Glomerular endothelial cell (primary cell): ENCODE measurements around the gene CDC6. TPM values are rescaled to one million over a fixed set of nuclear protein-coding genes. Genes with fewer than 3 reads are reported as not detected.
"Not testable (repeated sequence)": the region's sequence is repeated elsewhere in the genome, so short reads cannot be mapped to it uniquely, and the experiment has no call there.

Experiments
- DNase-seq: peaks from one replicate; pipeline ENCODE4 v3.0.0-alpha.2; 2011; ENCODE audit warnings: low read depth, low spot score; ENCODE audit errors: extremely low read depth
- total RNA-seq: library from RNA; depleted of rRNA; stranded (reverse); fragments of >200 nt; gene quantifications from 2 replicates; pipeline ENCODE4 v1.2.3, GENCODE V29; 2015

CDC6 gene
- total RNA-seq, 1 donor from 2014 or later: 12.1 TPM

DNA sequence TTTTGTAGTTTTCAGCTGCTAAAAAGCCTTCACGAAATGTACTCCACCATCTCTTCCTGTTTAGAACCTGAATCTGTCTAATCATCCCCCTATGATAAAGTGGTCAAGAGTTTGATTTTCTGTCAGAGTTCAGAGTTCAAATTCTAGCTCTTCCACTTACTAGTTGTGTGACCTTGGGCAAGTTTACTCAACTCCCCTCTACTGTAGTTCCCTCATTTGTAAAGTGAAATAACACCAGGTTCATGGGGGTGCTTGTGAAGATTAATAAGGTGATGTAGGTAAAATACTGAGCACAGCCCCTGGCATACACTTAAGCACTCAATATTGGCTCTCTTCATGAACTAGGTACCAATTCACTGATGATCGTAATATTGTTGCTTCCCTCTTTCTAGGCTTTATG is 1.2 kb upstream of the CDC6 start:
- no peak for DNase-seq

DNA sequence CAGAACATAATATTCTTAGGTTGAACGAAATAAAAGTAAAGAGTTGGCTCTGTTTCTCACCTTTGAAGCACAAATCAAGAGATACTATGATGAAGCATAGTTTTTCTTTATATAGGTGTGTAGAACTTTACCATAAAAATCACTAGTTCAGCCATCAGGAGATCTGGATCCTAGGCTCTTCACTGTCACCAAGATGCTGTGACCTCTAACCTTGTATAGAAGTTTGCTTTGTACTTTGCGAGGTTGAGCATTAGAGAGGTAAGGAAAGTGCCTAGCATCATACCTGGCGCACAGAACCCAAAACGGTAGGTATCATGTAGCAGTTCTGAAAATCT is 553 bp upstream of the CDC6 start:
- DNase-seq: no peak

GRCh38 chr17:40290629-40291280 is 3.1 kb downstream of the CDC6 start:
- DNase-seq: no peak

DNA sequence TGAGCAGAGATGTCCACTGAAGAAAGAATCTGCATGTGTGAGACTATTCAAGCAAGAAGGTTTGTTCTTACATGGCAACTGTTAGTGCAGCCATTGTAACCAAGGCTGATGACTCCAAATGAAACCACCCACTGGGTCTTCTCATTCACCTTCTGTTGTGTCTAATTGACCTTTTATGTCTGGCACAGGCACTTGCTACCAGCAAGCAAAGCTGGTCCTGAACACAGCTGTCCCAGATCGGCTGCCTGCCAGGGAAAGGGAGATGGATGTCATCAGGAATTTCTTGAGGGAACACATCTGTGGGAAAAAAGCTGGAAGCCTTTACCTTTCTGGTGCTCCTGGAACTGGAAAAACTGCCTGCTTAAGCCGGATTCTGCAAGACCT is 3.6 kb downstream of the CDC6 start:
- no peak for DNase-seq

GRCh38 chr17:40293363-40293762 is 5.7 kb downstream of the CDC6 start:
- DNase-seq: no peak

DNA sequence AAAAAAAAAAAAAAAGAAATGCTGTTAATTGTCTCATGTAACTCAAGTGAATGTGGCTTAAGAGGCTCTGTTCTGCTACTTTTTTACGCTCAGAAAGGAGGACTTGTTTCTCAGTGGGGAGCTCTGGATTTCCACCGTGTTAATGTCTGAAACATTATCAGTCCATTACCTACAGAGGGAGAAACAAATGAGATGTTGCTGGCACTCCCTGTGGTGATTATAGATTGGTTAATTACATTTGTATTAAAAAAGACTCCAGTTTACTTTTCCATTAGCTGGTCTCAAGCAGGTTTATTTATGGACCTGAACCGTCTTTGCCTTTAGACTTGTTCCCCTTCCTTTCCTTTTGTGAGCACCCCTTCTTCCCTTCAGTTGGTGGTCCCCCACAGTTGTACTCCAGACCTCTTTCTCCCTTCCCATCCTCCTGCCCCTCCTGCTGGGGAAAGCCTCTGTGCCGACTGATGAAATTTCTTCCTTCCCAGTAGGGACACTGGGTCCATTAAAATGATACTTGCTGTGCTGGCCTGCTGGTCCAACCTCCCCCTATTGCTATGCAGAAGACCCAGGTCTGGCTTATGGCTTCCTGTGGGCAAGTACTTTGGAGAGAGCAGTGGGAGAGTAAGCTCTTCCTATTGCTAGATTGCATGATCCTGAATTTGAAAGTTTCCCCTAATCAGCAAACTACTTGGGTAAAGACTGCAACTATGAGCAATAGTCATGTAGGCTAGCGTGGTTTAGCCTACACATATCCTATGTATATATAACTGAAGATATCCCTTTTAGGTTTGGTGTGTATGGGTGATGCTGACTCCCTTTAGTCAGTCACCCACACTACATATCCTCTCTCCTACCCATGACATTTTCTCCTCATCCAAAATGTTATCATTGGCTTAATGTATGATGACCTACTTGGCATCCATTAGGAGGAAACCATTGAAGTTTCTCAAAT is 8.1 kb downstream of the CDC6 start:
- DNase-seq: no peak

DNA sequence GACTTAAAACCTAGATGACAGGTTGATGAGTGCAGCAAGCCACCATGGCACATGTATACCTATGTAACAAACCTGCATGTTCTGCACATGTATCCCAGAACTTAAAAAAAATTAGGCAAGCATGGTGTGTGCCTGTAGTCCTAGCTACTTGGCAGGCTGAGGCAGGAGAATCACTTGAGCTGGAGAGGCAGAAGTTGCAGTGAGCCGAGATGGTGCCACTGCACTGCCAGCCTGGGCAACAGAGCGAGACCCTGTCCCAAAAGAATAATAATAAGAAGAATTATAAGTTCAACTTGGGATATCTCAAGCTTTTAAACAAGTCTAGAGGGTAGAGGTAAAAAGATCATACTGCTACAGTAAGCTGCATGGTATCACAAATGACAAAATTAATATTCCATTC is 9.8 kb downstream of the CDC6 start:
- no peak for DNase-seq

DNA sequence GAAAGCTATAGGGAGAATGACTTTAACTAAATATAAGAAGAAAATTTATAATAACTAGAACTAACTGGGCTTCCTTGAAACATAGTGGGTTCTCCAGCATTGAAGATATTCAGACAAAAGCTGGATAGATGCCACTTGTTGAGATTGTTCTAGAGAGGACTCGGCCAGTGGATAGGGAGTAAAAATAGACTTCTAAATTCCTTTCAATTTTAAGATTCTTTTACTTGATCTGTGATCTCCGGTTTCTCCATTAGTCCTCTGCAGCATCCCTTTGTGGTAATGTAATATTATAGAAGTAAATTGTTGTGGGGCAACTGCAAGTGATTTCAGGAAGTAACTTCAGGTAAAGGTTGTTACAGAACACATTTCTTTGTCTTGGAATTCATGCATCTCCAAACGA is 11.0 kb downstream of the CDC6 start:
- no peak for DNase-seq

DNA sequence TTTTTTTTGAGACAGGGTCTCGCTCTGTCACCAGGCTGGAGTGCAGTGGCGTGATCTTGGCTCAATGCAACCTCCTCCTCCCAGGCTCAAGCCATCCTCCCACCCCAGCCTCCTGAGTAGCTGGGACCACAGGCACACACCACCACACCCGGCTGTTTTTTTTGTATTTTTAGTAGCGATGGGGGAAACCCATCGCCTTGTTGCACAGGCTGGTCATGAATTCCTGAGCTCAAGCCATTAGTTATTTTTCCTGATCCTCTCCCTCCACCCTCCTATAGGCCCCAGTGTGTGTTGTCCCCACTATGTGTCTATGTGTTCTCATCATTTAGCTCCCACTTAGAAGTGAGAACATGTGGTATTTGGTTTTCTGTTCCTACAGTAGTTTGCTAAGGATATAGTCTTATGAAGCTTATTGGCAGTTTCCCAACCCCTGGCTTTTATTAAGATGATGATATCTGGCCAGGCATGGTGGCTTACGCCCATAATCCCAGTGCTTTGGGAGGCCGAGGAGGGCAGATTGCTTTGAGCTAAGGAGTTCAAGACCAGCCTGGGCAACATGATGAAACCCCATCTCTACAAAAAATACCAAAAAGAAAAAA is 11.6 kb downstream of the CDC6 start:
- DNase-seq: not testable (repeated sequence)

DNA sequence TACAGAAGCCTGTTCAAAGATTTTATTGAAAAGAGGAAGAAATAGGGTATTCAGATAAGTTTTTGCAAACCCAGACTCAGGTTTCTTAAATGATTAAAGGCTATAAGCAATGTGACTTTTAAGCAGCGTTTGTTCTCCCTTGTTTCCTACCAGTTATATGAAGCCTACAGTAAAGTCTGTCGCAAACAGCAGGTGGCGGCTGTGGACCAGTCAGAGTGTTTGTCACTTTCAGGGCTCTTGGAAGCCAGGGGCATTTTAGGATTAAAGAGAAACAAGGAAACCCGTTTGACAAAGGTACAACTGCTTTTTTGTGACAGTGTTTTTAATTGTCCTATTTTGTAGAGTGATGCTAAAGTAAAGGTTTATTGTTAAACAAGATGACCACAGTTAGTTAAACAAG is 13.6 kb downstream of the CDC6 start:
- no peak for DNase-seq

DNA sequence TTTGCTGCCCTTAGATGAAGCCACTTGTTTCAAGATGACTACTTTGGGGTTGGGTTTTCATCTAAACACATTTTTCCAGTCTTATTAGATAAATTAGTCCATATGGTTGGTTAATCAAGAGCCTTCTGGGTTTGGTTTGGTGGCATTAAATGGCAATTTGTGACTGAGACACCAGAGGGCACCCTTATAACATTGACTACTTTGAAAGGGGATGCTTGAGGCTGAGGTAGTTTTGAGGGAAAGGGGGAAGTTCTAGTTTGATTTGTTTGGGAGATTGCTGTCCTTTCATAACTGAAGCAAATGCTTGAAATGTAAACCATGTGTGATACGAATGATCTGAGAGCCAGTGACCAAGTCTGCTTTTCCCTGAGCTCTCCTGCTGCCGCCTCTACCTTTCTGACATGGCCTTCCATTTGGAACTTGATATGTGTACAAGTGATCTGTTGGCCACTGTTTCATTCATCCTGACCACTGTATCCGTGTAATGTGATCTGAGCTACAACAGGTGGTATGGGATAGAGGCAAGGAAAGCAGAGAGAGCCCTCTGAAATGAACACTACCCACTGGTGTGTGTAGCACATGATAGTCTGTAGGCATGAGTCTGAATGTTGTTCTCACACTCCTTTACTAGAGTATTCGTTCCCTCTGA is 15.5 kb downstream of the CDC6 start:
- no peak for DNase-seq

GRCh38 chr17:40303708-40304551 is 16.3 kb downstream of the CDC6 start:
- DNase-seq: no peak

GRCh38 chr17:40304552-40304863 is 16.8 kb downstream of the CDC6 start:
- DNase-seq: not testable (repeated sequence)

DNA sequence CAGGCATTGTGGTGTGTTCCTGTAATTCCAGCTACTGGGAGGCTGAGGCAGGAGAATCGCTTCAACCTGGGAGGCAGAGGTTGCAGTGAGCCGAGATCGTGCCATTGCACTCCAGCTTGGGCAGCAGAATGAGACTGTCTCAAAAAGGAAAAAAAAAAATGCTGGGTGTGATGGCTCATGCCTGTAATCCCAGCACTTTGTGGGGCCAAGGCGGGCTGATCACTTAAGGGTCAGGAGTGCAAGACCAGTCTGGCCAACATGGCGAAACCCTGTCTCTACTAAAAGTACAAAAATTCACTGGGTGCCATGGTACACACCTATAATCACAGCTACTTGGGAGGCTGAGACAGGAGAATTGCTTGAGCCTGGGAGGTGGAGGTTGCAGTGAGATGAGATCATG is 17.2 kb downstream of the CDC6 start:
- not testable (repeated sequence) for DNase-seq

GRCh38 chr17:40306395-40306794 is 18.7 kb downstream of the CDC6 start:
- no peak for DNase-seq

- no peak for DNase-seq
Measured at GRCh38 chr17:40307001-40307730, 19.5 kb downstream of the CDC6 start.

DNA sequence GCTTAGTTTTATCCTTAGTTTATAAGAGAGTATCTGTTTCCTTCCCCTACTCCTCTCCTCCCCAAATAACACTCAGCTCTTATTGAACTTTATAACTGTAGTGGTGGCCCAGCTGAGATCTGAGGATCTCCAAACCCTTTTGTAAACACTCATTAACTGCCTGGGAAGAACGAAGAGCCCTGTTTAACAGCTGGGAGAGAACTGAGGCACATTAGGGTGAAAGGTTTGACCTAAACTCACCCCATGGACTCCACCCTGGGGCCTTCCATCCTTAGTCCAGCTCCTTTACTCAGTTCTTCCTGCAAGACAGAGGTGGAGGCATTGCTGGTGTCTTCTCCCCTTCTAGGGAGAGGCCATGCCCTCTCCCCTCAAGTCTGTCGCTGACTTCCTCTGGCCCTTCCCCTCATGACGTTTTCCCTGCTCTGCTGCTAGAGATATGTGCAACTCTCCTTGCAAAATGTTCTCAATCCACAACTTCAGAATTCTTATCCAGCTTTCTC is 20.1 kb downstream of the CDC6 start:
- no peak for DNase-seq

GRCh38 chr17:40309031-40309948 is 21.6 kb downstream of the CDC6 start, which contains the start of gene RARA:
Gene RARA, plus strand, starts transcription at chr17:40309180. Its CDS starts 22,039 bp downstream, at chr17:40331219.
- DNase-seq: no peak
